OCI-LY7 (cell line): ENCODE measurements around the gene CDKAL1. TPM values are rescaled to one million over a fixed set of nuclear protein-coding genes. Genes with fewer than 3 reads are reported as not detected.

Experiments used
- BruUV-seq: library from RNA; stranded (reverse); fragments of 400-500 nt; replicated peaks from 2 replicates; lab custom pipeline; 2021; lab: Mats Ljungman, UMichigan
- CTCF ChIA-PET: fragments of 300-600 bp; sonication (Branson Sonifier 250); formaldehyde crosslinking; loops from one replicate; lab custom pipeline; 2022; ENCODE audit warnings: antibody characterized with exemption; ENCODE audit not compliant: unreplicated experiment; lab: Charles Lee
- POLR2A ChIA-PET: fragments of 300-600 bp; sonication (Branson Sonifier 250); formaldehyde crosslinking; loops from one replicate; lab custom pipeline; 2022; ENCODE audit warnings: antibody characterized with exemption; lab: Charles Lee
- DNase-seq: peaks from one replicate; pipeline ENCODE4 v3.0.0-alpha.2; 2015; ENCODE audit warnings: low spot score
- H2AFZ ChIP-seq: fragments of 200-600 bp; sonication (generic), shearing (Covaris generic); 2 replicates; pipeline ENCODE4 v1.6.1; 2014; ENCODE audit warnings: mild to moderate bottlenecking, antibody characterized with exemption, low read length, moderate library complexity
- H3K27ac ChIP-seq: fragments of 200-600 bp; sonication (generic); 2 replicates; pipeline ENCODE4 v1.5.1; 2014; ENCODE audit warnings: mixed run types, low read depth, mild to moderate bottlenecking, moderate library complexity, low read length, inconsistent platforms; ENCODE audit not compliant: poor library complexity, severe bottlenecking
- H3K36me3 ChIP-seq: fragments of 200-600 bp; sonication (generic); 2 replicates; pipeline ENCODE4 v1.6.1; 2014; ENCODE audit warnings: mild to moderate bottlenecking, antibody characterized with exemption, low read length, moderate library complexity, mixed read lengths; ENCODE audit not compliant: insufficient read depth
- H3K4me1 ChIP-seq: fragments of 200-600 bp; sonication (generic); 2 replicates; pipeline ENCODE4 v1.5.1; 2014; ENCODE audit warnings: mild to moderate bottlenecking, low read length; ENCODE audit not compliant: insufficient read depth, poor library complexity, severe bottlenecking
- H3K4me2 ChIP-seq: fragments of 200-600 bp; sonication (generic); 2 replicates; pipeline ENCODE4 v1.6.1; 2014; ENCODE audit warnings: mild to moderate bottlenecking, low read length
- H3K4me3 ChIP-seq: fragments of 200-600 bp; sonication (generic); 2 replicates; pipeline ENCODE4 v1.5.1; 2014; ENCODE audit warnings: mild to moderate bottlenecking, low read depth, low read length; ENCODE audit not compliant: poor library complexity, severe bottlenecking
- H3K79me2 ChIP-seq: fragments of 200-600 bp; sonication (generic); 2 replicates; pipeline ENCODE4 v1.6.1; 2016; ENCODE audit warnings: low read depth, mild to moderate bottlenecking, low read length, moderate library complexity, mixed read lengths; ENCODE audit not compliant: insufficient read depth
- H3K9me2 ChIP-seq: fragments of 200-600 bp; sonication (generic); 2 replicates; pipeline ENCODE4 v1.6.1; 2016; ENCODE audit warnings: mild to moderate bottlenecking, low read length, mixed read lengths; ENCODE audit not compliant: insufficient read depth
- H3K9me3 ChIP-seq: fragments of 200-600 bp; sonication (generic); 2 replicates; pipeline ENCODE4 v1.6.1; 2014; ENCODE audit warnings: mild to moderate bottlenecking, mixed run types, low read length, mixed read lengths
- H4K20me1 ChIP-seq: fragments of 200-600 bp; sonication (generic); 2 replicates; pipeline ENCODE4 v1.6.1; 2014; ENCODE audit warnings: mild to moderate bottlenecking, antibody characterized with exemption, low read length, moderate library complexity, mixed read lengths; ENCODE audit not compliant: insufficient read depth
- EZH2phosphoT487 ChIP-seq: fragments of 200-600 bp; sonication (generic); IDR thresholded peaks from 2 replicates; pipeline ENCODE4 v1.6.1; 2018; ENCODE audit warnings: low read depth, borderline replicate concordance, mild to moderate bottlenecking, mixed run types, antibody characterized with exemption, low read length, moderate library complexity, mixed read lengths
- intact Hi-C: fragments of 100-400 bp; cut with micrococcal nuclease; formaldehyde crosslinking; loops from one replicate; pipeline ENCODE4 v1.10.0; 2022; ENCODE audit not compliant: unreplicated experiment
- total RNA-seq, 2 experiments: library from RNA; depleted of rRNA in 1 of 2; stranded (reverse); fragments of >200 nt in 1 of 2; shearing (Covaris generic) in 1 of 2; gene quantifications; 2 replicates each; pipeline ENCODE4 v1.2.3, GENCODE V29; 2014 to 2022
- TF ChIP-seq, protein P1 (sequence below): fragments of 200-600 bp; sonication (generic); conservative IDR thresholded peaks from 2 replicates; pipeline ENCODE4 v1.5.1; 2014; ENCODE audit warnings: mild to moderate bottlenecking, antibody characterized with exemption, low read length, moderate library complexity, mixed read lengths

The CDKAL1 gene
- total RNA-seq, 2 experiments from 2014 or later: 19.9 to 21.1 TPM

DNA sequence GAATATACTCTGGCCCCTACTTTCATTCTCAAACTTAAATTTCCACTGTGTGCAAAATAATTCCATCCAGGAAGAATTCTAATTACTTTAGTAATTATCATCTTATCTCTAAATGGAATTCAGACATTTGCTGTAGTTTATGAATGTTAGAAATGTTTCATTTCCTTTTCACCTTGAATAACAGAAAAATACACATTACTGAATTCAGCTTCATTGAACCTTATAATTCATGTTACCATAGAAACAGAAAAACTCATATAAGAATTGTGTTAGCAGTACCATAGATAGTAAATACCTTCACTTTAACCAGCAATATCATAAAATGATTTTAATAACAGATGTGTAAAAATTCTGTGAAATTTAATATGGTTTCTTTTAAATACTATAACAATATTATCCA, 514.9 kb downstream of the CDKAL1 start:
- no peaks in the 10 kb centered on the region for H3K9me3 ChIP-seq
- H2AFZ ChIP-seq: no peak overlapping the region
- ChIA-PET CTCF (no interaction called here), POLR2A (interaction anchor here (0.6 to 0.7 kb wide), 2 partner anchors 30 to 1206 kb away, joined by 3 read pairs; no protein-coding TSS in a partner anchor)
- H3K79me2 ChIP-seq: no peaks in the 10 kb centered on the region
- no TSS peak for BruUV-seq
- no peaks in the 10 kb centered on the region for H3K4me1 ChIP-seq
- intact Hi-C loops: no loop called here
- no peaks in the 10 kb centered on the region for H3K36me3 ChIP-seq
- H3K4me2 ChIP-seq: no peak overlapping the region
- no peak for TF ChIP-seq EZH2phosphoT487
- TF ChIP-seq, protein P1, sequence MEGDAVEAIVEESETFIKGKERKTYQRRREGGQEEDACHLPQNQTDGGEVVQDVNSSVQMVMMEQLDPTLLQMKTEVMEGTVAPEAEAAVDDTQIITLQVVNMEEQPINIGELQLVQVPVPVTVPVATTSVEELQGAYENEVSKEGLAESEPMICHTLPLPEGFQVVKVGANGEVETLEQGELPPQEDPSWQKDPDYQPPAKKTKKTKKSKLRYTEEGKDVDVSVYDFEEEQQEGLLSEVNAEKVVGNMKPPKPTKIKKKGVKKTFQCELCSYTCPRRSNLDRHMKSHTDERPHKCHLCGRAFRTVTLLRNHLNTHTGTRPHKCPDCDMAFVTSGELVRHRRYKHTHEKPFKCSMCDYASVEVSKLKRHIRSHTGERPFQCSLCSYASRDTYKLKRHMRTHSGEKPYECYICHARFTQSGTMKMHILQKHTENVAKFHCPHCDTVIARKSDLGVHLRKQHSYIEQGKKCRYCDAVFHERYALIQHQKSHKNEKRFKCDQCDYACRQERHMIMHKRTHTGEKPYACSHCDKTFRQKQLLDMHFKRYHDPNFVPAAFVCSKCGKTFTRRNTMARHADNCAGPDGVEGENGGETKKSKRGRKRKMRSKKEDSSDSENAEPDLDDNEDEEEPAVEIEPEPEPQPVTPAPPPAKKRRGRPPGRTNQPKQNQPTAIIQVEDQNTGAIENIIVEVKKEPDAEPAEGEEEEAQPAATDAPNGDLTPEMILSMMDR: no peak
- no peak overlapping the region for H3K27ac ChIP-seq
- DNase-seq: no peak
- no peaks in the 10 kb centered on the region for H3K9me2 ChIP-seq
- H4K20me1 ChIP-seq: no peaks in the 10 kb centered on the region
- no peak overlapping the region for H3K4me3 ChIP-seq

DNA sequence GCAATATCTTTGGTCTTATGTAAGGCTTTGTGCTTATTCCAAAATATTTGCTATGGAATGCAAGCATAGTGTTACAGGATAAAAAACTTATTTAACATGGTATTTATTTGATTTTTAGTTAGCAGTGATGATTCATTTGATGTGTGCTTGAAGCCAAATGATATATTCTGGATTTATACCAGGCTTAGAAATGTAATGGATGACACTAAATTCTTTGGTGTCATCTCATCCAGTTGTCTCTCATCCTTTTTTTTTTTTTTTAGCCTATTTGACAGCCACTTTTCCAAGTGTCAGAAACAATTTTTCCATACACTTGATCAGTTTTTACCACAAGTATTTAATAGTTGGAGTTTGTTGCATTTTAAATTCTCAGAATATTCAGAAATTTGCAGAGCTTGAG, 515.3 kb downstream of the CDKAL1 start:
- H3K36me3 ChIP-seq: no peaks in the 10 kb centered on the region
- no peaks in the 10 kb centered on the region for H4K20me1 ChIP-seq
- H3K4me3 ChIP-seq: no peak overlapping the region
- no peaks in the 10 kb centered on the region for H3K9me3 ChIP-seq
- TF ChIP-seq, protein P1: no peak
- TF ChIP-seq EZH2phosphoT487: no peak
- CTCF ChIA-PET: no interaction called here
- no peak overlapping the region for H3K4me2 ChIP-seq
- no peaks in the 10 kb centered on the region for H3K4me1 ChIP-seq
- intact Hi-C loops: no loop called here
- DNase-seq: no peak
- no peak overlapping the region for H2AFZ ChIP-seq
- H3K9me2 ChIP-seq: no peaks in the 10 kb centered on the region
- no peaks in the 10 kb centered on the region for H3K79me2 ChIP-seq
- POLR2A ChIA-PET: no interaction called here
- no peak overlapping the region for H3K27ac ChIP-seq
- BruUV-seq: no TSS peak

DNA sequence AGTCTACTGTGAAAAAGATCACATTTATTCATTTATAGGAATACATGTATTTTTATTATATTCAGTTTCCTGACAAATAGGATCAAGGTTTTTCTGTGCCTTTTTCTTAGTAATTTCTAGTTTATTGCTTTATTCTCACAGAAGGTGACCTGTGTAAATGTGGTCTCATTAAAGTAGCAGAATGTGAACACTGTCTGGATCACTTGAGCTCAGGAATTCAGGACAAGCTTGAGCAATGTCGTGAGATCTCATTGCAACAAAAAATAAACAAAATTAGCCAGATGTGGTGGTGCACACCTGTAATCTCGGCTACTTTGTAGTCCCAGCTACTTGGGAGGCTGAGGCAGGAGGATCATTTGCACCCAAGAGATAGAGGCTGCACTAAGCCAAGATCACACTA, 516.7 kb downstream of the CDKAL1 start:
- no peaks in the 10 kb centered on the region for H3K36me3 ChIP-seq
- H4K20me1 ChIP-seq: no peaks in the 10 kb centered on the region
- H3K4me3 ChIP-seq: no peak overlapping the region
- ChIA-PET CTCF (no interaction called here), POLR2A (interaction anchor here (0.6 kb wide), 2 partner anchors 76 to 948 kb away, joined by 3 read pairs; no protein-coding TSS in a partner anchor)
- no peak overlapping the region for H3K27ac ChIP-seq
- H3K4me2 ChIP-seq: no peak overlapping the region
- H3K9me3 ChIP-seq: no peaks in the 10 kb centered on the region
- DNase-seq: no peak
- no peak for TF ChIP-seq EZH2phosphoT487
- TF ChIP-seq, protein P1: no peak
- H2AFZ ChIP-seq: no peak overlapping the region
- H3K9me2 ChIP-seq: no peaks in the 10 kb centered on the region; the same call in 1 of the 2 replicates
- no peaks in the 10 kb centered on the region for H3K4me1 ChIP-seq
- no peaks in the 10 kb centered on the region for H3K79me2 ChIP-seq
- intact Hi-C loops: no loop called here
- BruUV-seq: no TSS peak
